HFF-Myc (cell line): ENCODE results near the gene IMMP2L.

Experiments
- DNase-seq: peaks from one replicate; pipeline ENCODE4 v3.0.0-alpha.2; 2011; ENCODE audit warnings: low read depth; ENCODE audit errors: extremely low read depth
- H3K4me3 ChIP-seq: replicated peaks from 2 replicates; pipeline ENCODE4 v1.5.1; 2011; ENCODE audit warnings: low read depth, mild to moderate bottlenecking, control low read depth, low read length
- CTCF ChIP-seq: IDR thresholded peaks from 2 replicates; pipeline ENCODE4 v1.5.1; 2012; ENCODE audit warnings: mild to moderate bottlenecking, low read depth, low read length, control low read depth; ENCODE audit errors: missing control alignments

The IMMP2L gene

DNA sequence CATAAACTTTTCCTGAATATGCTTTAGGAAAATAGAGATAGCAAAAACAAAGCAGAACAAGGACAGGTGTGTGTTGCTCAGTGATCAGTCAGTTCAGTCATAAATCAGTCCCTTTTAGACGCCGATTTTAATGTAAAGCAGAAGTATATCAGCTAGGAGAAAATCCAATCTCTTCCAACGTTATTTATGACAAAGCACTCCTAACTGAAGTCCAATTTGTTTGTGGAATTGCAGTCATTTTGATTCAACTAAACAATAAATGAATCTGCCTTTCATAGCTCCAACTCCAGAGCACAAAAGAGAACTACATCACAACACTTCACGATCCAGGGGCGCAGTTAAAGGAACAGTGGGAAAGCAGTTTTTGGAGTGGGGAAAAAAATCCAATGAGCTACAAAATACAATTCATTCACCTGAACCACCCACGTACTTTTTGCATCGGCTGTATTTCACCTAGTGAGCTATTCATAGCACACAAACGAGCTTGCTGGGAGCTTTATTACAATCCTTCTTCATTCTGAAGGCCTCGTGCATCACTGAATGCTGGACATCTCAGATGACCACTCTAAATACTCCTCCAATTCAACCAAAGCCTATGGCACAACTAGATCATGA, 320.0 kb downstream of the IMMP2L start:
- no peak for TF ChIP-seq CTCF
- no peak for DNase-seq
- no peak overlapping the region for H3K4me3 ChIP-seq

GRCh38 chr7:111240371-111240770, 321.9 kb downstream of the IMMP2L start:
- DNase-seq: no peak
- no peak for TF ChIP-seq CTCF
- H3K4me3 ChIP-seq: no peak overlapping the region

GRCh38 chr7:111239437-111239836, 322.9 kb downstream of the IMMP2L start:
- H3K4me3 ChIP-seq: no peak overlapping the region
- TF ChIP-seq CTCF: no peak
- no peak for DNase-seq

DNA sequence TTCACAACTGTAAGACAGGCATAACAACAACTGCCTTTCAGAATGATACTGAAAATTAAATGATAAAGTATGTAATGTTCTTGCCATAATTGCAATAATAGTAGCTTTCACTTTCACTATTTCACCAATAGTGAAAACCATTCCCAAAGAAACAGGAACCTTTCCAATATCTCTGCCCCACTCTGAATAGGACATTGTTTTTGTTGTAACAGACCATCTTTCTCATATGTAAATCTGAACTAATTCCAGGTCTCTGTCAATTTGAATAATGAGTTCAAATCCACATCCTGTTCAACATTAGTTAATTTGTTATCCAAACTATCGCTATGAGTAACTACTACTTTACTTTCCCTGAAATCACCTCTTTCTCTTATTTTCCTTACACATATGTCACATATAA, 323.4 kb downstream of the IMMP2L start:
- DNase-seq: no peak
- H3K4me3 ChIP-seq: no peak overlapping the region
- TF ChIP-seq CTCF: no peak

DNA sequence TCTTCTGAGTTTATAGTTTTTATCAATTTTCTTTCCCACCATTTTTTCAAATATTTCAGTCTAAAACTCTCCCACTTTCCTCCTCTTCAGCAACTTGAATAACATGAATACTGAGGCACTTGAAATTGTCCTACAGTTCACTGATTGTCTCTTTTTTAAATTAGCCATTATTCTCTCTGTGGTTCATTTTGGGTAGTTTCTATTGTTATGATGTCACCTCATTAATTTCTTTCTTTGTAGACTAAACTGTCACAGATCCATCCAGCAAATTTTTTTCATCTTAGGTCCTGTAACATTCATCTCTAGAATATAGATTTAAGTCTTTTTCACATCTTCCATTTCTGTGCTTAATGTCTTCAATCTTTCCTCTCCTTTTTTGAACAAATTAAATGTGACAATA, 326.6 kb downstream of the IMMP2L start:
- DNase-seq: no peak
- H3K4me3 ChIP-seq: no peak overlapping the region
- TF ChIP-seq CTCF: no peak

DNA sequence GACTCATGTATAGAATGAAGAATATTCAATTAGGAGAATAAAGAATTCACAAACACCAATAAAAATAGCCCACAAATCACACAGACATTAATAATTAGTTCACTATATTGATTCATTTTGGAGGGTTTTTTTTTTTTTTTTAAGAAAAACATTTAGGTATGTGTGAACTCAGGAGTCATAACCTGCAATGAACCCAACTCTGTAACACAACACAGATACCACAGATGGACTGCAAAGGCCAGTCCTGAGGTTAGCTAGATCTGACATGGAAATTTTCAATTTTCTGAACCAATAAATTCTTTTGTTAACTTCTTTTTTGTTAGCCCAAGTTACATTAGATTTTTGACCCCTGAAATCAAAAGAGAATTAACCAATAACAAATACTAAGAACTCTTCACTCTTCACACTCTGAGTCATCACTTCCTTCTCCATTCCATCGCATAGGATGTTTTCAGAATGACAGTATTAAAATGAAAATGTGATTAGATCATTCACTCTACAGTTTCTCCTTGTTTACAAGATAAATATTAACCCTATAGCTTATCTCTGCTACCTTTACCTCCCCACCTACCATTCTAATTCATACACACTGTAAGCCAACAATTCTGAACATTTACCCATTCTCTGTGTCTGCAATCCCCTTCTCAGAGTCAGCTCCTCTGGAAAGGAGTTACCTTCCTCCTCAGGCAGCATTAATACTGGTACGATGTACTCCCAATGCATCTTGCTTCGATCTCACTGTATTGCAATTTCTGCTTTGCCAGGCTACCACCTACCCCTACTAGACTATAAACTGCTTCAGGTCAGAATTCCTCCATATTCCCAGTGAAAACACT, 329.8 kb downstream of the IMMP2L start:
- no peak for TF ChIP-seq CTCF
- no peak for DNase-seq
- H3K4me3 ChIP-seq: no peak overlapping the region
